WI38 (cell line): Measurements from ENCODE around the gene FADS2.

Experiments used
- H3K4me3 ChIP-seq: 2 replicates; pipeline ENCODE4 v1.5.1; 2011; ENCODE audit warnings: low read depth, mild to moderate bottlenecking, control low read depth, low read length
- CTCF ChIP-seq: IDR thresholded peaks from 2 replicates; pipeline ENCODE4 v1.5.1; 2012; ENCODE audit warnings: low read depth, mild to moderate bottlenecking, control low read depth, low read length

FADS2 gene

GRCh38 chr11:61828629-61829407, 718 bp downstream of the FADS2 start:
- H3K4me3 ChIP-seq: peak overlapping the region; percentile 81

GRCh38 chr11:61829806-61830205, 1.7 kb downstream of the FADS2 start:
- no peak for TF ChIP-seq CTCF
- peak overlapping the region; percentile 81 for H3K4me3 ChIP-seq

More at GRCh38 chr11:61828629-61829407, 718 bp downstream of the FADS2 start:
- peak; percentile 39 for TF ChIP-seq CTCF

GRCh38 chr11:61830237-61831105, 2.4 kb downstream of the FADS2 start:
- H3K4me3 ChIP-seq: peak overlapping the region; percentile 81
- no peak for TF ChIP-seq CTCF

- TF ChIP-seq CTCF: no peak
- no peak overlapping the region for H3K4me3 ChIP-seq
These were observed 4.1 kb downstream of the FADS2 start for GRCh38 chr11:61832207-61832606.

GRCh38 chr11:61832754-61833153, 4.7 kb downstream of the FADS2 start:
- no peak for TF ChIP-seq CTCF
- H3K4me3 ChIP-seq: no peak overlapping the region

- no peak overlapping the region for H3K4me3 ChIP-seq
- no peak for TF ChIP-seq CTCF
These were observed 5.4 kb downstream of the FADS2 start for GRCh38 chr11:61833471-61833870.

- H3K4me3 ChIP-seq: no peak overlapping the region
- no peak for TF ChIP-seq CTCF
These were observed 5.8 kb downstream of the FADS2 start for GRCh38 chr11:61833926-61834277.
